HFF-Myc (cell line): ENCODE results near the gene SPOCK2.

Source experiments
- DNase-seq: peaks from one replicate; pipeline ENCODE4 v3.0.0-alpha.2; 2011; ENCODE audit warnings: low read depth; ENCODE audit errors: extremely low read depth
- H3K4me3 ChIP-seq: replicated peaks from 2 replicates; pipeline ENCODE4 v1.5.1; 2011; ENCODE audit warnings: low read depth, mild to moderate bottlenecking, control low read depth, low read length
- CTCF ChIP-seq: IDR thresholded peaks from 2 replicates; pipeline ENCODE4 v1.5.1; 2012; ENCODE audit warnings: mild to moderate bottlenecking, low read depth, low read length, control low read depth; ENCODE audit errors: missing control alignments

SPOCK2 gene

GRCh38 chr10:72019085-72019876 is 69.1 kb downstream of the SPOCK2 start:
- no peak for DNase-seq
- no peak overlapping the region for H3K4me3 ChIP-seq
- TF ChIP-seq CTCF, result no peak

- H3K4me3 ChIP-seq, result no peak overlapping the region
- no peak for DNase-seq
- no peak for TF ChIP-seq CTCF
These were observed 71.6 kb downstream of the SPOCK2 start for GRCh38 chr10:72016608-72017300.

- no peak for TF ChIP-seq CTCF
- DNase-seq, result no peak
These were observed 72.5 kb downstream of the SPOCK2 start for GRCh38 chr10:72015841-72016240.

GRCh38 chr10:72014785-72015480 is 73.4 kb downstream of the SPOCK2 start:
- TF ChIP-seq CTCF, result no peak
- no peak for DNase-seq
- no peak overlapping the region for H3K4me3 ChIP-seq

More at GRCh38 chr10:72015841-72016240, 72.5 kb downstream of the SPOCK2 start:
- no peak overlapping the region for H3K4me3 ChIP-seq

- DNase-seq, result no peak
- TF ChIP-seq CTCF, result no peak
- H3K4me3 ChIP-seq, result no peak overlapping the region
These were observed 74.2 kb downstream of the SPOCK2 start for GRCh38 chr10:72014197-72014596.

GRCh38 chr10:72013202-72013945 is 75.0 kb downstream of the SPOCK2 start:
- no peak overlapping the region for H3K4me3 ChIP-seq
- TF ChIP-seq CTCF, result no peak
- DNase-seq, result no peak
